Spleen (tissue), 7 donors: ENCODE results near the gene NEO1.

Source experiments
- CTCF ChIP-seq, 11 experiments: fragments of 200-600 bp in 7 of 11; fragments of 450-650 bp in 4 of 11; sonication (generic) in 4 of 11; IDR thresholded peaks in 8 of 11; conservative IDR thresholded peaks in 3 of 11; 1 replicate in 7 of 11; 2 replicates in 4 of 11; pipeline versions ENCODE4 v1.4.0 to v1.8.0; 2016 to 2021; ENCODE audit warnings: antibody characterized with exemption in 11 of 11, inconsistent platforms in 4 of 11, mild to moderate bottlenecking in 1 of 11
- POLR2A ChIP-seq, 3 donors: fragments of 450-650 bp; IDR thresholded peaks; one replicate each; pipeline ENCODE4 v1.5.1; 2017; ENCODE audit warnings: antibody characterized with exemption in 3 of 3, mild to moderate bottlenecking in 1 of 3
- donor health status: DM: no; HTN: no; CAD: no; lungs with moderate emphysema.
- donor health status: DM: no; HTN: no; CAD: no.
- donor health status: DM: no; HTN: no; CAD: no.

DNA sequence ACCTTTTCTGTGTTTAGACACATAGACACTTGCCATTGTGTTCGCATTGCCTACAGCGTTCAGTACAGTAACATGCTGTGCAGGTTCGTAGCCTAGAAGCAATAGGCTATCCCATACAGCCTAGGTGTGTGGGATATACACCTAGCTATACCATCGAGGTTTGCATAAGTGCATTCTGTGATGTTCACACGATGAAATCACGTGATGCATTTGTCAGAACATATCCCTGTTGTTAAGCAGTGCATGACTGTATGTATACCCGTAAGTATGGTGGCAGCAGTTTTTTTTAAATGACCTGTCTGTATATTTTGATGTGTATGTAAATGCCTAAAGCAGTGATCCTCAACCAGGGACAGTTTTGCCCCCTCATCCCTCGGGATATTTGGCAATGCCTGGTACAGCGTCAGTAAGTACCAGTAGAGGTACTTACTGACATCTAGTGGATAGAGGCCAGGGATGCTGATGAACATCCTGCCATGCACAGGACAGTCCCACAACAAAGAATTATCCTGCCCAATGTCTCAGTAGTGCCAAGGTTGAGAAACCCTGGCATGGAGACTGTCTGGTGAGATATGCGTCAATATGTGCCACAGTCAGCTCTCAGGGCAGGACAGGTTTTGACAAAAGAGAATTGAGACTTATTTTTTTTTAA lies 187.4 kb downstream of the NEO1 start:
- no peak for TF ChIP-seq POLR2A (IDR thresholded peaks at IDR 0.05)
- TF ChIP-seq CTCF (IDR thresholded peaks at IDR 0.05 in 8 of 11, conservative IDR thresholded peaks at IDR 0.05 in 3 of 11), result no peak
